SH-SY5Y (cell line): Measurements from ENCODE around the gene LILRA1.

Source experiments
- GATA2 ChIP-seq: IDR thresholded peaks from 2 replicates; pipeline ENCODE4 v1.6.1; 2011; ENCODE audit warnings: mild to moderate bottlenecking, low read depth, low read length
- GATA3 ChIP-seq: IDR thresholded peaks from 2 replicates; pipeline ENCODE4 v1.6.1; 2011; ENCODE audit warnings: low read depth, mild to moderate bottlenecking, low read length, moderate library complexity

- TF ChIP-seq GATA2 = no peak
- no peak for TF ChIP-seq GATA3
Measured at GRCh38 chr19:54607785-54608150, 14.3 kb downstream of the LILRA1 start.
